Measurements from ENCODE around the gene SERPINI1.

SERPINI1 gene

GRCh38 chr3:167743799-167744198 is 8.3 kb downstream of the SERPINI1 start:
- Mint-ChIP-seq H3K9me3 (no peaks in the 10 kb centered on the region), H3K4me3 (no peak overlapping the region), H3K4me1 (ENCODE audit: low read depth) (peaks cover 3% of the 10 kb centered on the region), H3K27me3 (ENCODE audit: low read depth) (no peaks in the 10 kb centered on the region), H3K36me3 (ENCODE audit: low read depth) (no peaks in the 10 kb centered on the region), H3K27ac (no peak overlapping the region)

DNA sequence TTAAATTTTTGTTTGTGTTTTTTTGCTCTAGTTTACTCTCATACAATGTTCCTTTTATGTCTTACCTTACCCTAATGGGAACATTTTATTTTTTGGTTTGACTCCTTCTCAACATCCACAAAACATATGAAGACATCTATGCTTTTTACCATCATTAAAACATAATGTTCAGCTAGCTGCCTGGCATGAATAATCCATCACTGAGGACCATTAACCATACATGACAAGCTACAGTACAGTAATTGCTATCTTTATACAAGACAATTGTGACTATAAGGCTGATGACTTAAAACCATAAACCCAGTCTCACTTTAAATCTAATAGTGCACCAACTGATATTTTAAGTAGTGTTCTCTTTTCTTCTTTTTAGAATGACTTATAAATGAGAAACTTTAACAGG is 13.7 kb downstream of the SERPINI1 start:
- Mint-ChIP-seq H3K27ac (no peak overlapping the region), H3K4me3 (no peak overlapping the region)

DNA sequence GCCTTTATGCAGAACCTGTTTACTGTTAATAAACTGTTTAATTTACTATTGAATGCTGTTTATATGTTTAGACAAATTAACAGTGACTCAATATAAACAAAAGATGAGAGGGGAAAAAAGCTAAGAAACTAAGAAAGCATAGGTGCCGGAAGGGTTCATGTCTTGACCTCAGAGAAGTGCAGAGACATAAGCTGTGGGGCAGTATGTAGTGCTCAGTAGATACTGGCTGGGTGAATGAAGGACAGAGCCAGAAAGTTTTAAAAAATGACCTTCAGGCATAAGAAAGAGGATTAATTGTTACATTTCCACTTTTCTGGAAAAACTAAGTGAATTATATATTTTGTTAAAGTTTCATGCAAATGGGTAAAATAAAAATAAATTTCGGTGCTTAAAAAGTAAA is 14.2 kb downstream of the SERPINI1 start:
- no peak overlapping the region for H3K27ac Mint-ChIP-seq
- no peaks in the 10 kb centered on the region for H3K36me3 Mint-ChIP-seq (ENCODE audit: low read depth)
- H3K9me3 Mint-ChIP-seq, result no peaks in the 10 kb centered on the region
- H3K4me1 Mint-ChIP-seq (ENCODE audit: low read depth), result peaks cover 6% of the 10 kb centered on the region
- H3K27me3 Mint-ChIP-seq (ENCODE audit: low read depth), result peaks cover under 1% of the 10 kb centered on the region
- no peak overlapping the region for H3K4me3 Mint-ChIP-seq

More for the DNA sequence above, 13.7 kb downstream of the SERPINI1 start:
- Mint-ChIP-seq H3K36me3 (ENCODE audit: low read depth) (no peaks in the 10 kb centered on the region), H3K9me3 (no peaks in the 10 kb centered on the region), H3K4me1 (ENCODE audit: low read depth) (peaks cover 6% of the 10 kb centered on the region), H3K27me3 (ENCODE audit: low read depth) (no peaks in the 10 kb centered on the region)

DNA sequence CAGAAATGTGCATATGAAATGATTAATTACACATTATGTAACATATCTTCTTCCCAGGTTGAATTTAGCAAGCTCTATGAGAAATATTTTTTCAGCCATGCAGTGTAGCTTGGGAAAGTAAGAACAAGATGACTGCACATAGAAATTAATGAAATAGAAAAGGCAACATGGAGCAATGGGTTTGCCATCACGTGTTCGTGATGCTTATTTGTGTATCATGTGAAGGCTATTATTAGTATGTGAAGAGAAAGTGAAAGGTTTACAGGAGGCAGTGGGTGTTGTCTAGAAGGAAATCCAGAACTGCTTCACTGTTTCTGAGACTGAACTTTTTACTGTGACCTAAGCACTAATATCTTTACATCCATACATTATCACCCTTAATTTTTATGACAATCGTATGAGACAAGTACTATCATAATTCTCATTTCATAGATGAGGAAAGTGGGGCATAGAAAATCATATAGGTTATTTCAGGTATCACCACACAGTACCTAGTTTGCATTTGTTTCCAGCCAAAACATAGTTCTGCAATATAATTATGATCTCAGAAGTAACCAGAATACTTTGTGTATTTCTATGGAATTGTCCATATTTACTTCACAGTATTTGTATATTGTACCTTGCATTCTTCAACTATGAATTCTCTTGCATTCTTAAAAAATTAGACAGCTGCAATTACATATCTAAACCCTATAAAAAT is 14.9 kb downstream of the SERPINI1 start:
- no peaks in the 10 kb centered on the region for H3K9me3 Mint-ChIP-seq
- H3K4me3 Mint-ChIP-seq, result no peak overlapping the region
- H3K4me1 Mint-ChIP-seq (ENCODE audit: low read depth), result peaks cover 6% of the 10 kb centered on the region
- H3K27me3 Mint-ChIP-seq (ENCODE audit: low read depth), result peaks cover 3% of the 10 kb centered on the region
- no peaks in the 10 kb centered on the region for H3K36me3 Mint-ChIP-seq (ENCODE audit: low read depth)
- H3K27ac Mint-ChIP-seq, result no peak overlapping the region

- Mint-ChIP-seq H3K36me3 (ENCODE audit: low read depth) (no peaks in the 10 kb centered on the region), H3K27ac (no peak overlapping the region), H3K4me3 (no peak overlapping the region), H3K9me3 (no peaks in the 10 kb centered on the region), H3K4me1 (ENCODE audit: low read depth) (peaks cover 6% of the 10 kb centered on the region), H3K27me3 (ENCODE audit: low read depth) (peaks cover 3% of the 10 kb centered on the region)
Measured at GRCh38 chr3:167754049-167754448, 18.5 kb downstream of the SERPINI1 start.

DNA sequence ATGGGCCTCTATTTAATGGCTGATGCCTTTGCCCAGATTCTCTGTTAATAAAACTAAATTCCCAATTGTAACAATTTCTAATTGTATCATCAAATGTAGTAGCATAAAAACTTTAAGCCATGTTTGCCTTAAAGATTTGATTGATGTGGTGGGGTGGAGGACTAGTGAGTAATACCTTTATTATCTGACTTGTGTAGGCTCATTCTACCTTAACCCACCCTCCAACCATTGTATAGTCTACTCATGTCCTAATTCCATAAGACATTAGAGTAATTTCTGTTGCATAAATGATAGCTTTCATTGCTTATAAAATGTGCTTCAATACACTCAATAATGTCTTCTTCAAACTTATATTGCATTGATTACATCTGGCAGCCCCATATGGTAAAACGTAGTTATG is 25.8 kb downstream of the SERPINI1 start:
- Mint-ChIP-seq H3K4me1 (ENCODE audit: low read depth) (peaks cover 2% of the 10 kb centered on the region), H3K27ac (no peak overlapping the region), H3K4me3 (no peak overlapping the region), H3K27me3 (ENCODE audit: low read depth) (no peaks in the 10 kb centered on the region), H3K9me3 (no peaks in the 10 kb centered on the region), H3K36me3 (ENCODE audit: low read depth) (no peaks in the 10 kb centered on the region)

DNA sequence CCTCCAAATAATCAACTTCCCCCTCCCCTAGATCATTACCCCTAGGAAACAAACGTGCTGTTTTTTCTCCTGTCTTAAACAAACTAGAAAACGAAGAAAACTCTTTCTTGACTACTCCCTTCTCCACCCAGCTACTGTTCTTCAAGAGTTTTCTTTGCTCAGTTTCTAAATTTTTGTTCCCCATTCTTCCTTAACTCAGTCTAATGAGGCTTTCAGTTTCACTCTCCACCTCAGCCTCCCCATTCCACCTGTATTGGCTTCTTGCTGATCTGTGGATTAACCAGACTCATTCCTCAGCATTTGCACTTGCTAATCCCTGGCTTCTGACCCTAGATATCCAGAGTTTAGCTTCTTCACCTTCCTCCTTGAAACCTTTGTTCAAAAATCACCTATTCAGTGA is 26.8 kb downstream of the SERPINI1 start:
- Mint-ChIP-seq H3K4me1 (ENCODE audit: low read depth) (peaks cover 2% of the 10 kb centered on the region), H3K27ac (no peak overlapping the region), H3K27me3 (ENCODE audit: low read depth) (no peaks in the 10 kb centered on the region), H3K4me3 (no peak overlapping the region), H3K36me3 (ENCODE audit: low read depth) (no peaks in the 10 kb centered on the region), H3K9me3 (no peaks in the 10 kb centered on the region)

DNA sequence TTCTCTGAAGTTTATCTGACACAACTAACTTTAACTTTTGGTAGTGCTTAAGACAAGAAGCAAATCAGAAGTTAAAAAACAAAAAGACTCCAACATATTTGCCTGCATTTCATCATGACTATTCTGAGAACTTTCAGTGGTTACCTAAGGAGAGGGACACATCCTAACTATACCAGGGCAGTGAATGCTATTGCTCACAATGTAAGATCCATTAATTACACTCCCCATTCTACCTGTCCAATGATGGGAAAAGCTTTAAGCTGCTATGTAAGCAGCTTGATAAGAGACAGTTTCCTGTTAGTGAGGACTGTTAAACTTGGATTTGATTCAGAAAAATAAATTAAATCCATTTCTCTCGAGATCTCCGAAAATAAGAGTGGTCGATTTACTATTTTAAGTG is 37.5 kb downstream of the SERPINI1 start:
- H3K4me3 Mint-ChIP-seq, result no peak overlapping the region
- no peaks in the 10 kb centered on the region for H3K36me3 Mint-ChIP-seq (ENCODE audit: low read depth)
- H3K9me3 Mint-ChIP-seq, result no peaks in the 10 kb centered on the region
- no peak overlapping the region for H3K27ac Mint-ChIP-seq
- peaks cover 3% of the 10 kb centered on the region for H3K27me3 Mint-ChIP-seq (ENCODE audit: low read depth)
- no peaks in the 10 kb centered on the region for H3K4me1 Mint-ChIP-seq (ENCODE audit: low read depth)

- Mint-ChIP-seq H3K4me3 (no peak overlapping the region), H3K9me3 (no peaks in the 10 kb centered on the region), H3K27me3 (ENCODE audit: low read depth) (peaks cover 3% of the 10 kb centered on the region), H3K27ac (no peak overlapping the region), H3K36me3 (ENCODE audit: low read depth) (no peaks in the 10 kb centered on the region), H3K4me1 (ENCODE audit: low read depth) (no peaks in the 10 kb centered on the region)
Measured at GRCh38 chr3:167773584-167773983, 38.1 kb downstream of the SERPINI1 start.

DNA sequence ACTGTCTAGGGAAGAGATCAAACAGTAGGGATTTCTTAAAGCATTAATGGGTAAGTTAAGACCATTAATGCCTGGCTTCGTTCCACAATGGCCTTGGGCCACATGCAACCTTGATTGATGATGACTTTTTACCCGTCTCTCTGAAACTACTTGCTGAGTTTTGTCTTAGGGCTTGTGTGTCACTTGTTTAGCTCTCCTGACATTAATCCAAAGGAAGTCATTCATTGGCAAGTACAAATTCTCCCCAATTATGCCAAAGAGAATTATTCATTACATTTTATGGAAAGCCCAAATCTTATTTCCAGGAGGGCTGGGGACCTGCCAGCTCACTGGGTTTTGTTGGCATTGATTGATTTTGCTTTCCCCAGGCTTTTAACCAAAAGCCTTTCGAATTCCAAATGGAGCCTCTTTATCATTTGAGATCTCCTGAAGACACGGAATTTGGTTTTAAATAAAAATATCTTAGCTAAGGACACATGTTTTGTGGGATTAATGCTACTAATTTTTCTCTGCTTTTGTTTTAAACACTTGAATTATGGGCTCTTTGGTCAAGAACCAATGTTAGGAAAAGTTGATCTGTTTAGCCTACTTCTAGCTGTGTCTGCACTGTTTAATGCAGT is 40.7 kb downstream of the SERPINI1 start:
- Mint-ChIP-seq H3K4me1 (ENCODE audit: low read depth) (no peaks in the 10 kb centered on the region), H3K9me3 (no peaks in the 10 kb centered on the region), H3K27me3 (ENCODE audit: low read depth) (no peaks in the 10 kb centered on the region), H3K27ac (no peak overlapping the region), H3K36me3 (ENCODE audit: low read depth) (no peaks in the 10 kb centered on the region), H3K4me3 (no peak overlapping the region)

DNA sequence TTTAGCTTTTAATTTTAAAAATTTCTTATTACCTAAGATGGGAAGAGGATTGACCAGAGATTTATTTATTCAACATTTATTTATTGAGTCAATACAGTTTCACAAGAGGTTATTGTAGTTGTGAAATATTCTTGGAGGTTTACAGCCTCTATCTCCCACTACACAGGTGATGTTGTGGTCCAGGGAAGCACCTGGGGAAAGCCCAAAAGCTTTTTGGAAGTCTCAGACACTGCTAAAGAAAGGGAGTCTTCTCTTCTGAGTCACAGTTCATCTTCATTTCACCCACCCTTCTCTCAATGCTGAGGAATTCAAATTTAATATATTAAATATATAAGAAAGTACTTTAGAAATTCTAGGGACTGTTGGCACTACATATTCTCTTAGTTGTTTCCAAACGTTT is 41.8 kb downstream of the SERPINI1 start:
- no peak overlapping the region for H3K4me3 Mint-ChIP-seq
- no peaks in the 10 kb centered on the region for H3K4me1 Mint-ChIP-seq (ENCODE audit: low read depth)
- no peak overlapping the region for H3K27ac Mint-ChIP-seq
- H3K36me3 Mint-ChIP-seq (ENCODE audit: low read depth), result no peaks in the 10 kb centered on the region
- H3K27me3 Mint-ChIP-seq (ENCODE audit: low read depth), result no peaks in the 10 kb centered on the region
- no peaks in the 10 kb centered on the region for H3K9me3 Mint-ChIP-seq

- no peaks in the 10 kb centered on the region for H3K4me1 Mint-ChIP-seq (ENCODE audit: low read depth)
- no peaks in the 10 kb centered on the region for H3K36me3 Mint-ChIP-seq (ENCODE audit: low read depth)
- H3K27me3 Mint-ChIP-seq (ENCODE audit: low read depth), result no peaks in the 10 kb centered on the region
Measured at GRCh38 chr3:167780214-167780883, 44.8 kb downstream of the SERPINI1 start.

GRCh38 chr3:167783781-167784180 is 48.3 kb downstream of the SERPINI1 start:
- Mint-ChIP-seq H3K27me3 (ENCODE audit: low read depth) (no peaks in the 10 kb centered on the region), H3K36me3 (ENCODE audit: low read depth) (no peaks in the 10 kb centered on the region), H3K4me1 (ENCODE audit: low read depth) (no peaks in the 10 kb centered on the region)

More at GRCh38 chr3:167780214-167780883, 44.8 kb downstream of the SERPINI1 start:
- no peak overlapping the region for H3K4me3 Mint-ChIP-seq
- no peaks in the 10 kb centered on the region for H3K9me3 Mint-ChIP-seq
- H3K27ac Mint-ChIP-seq, result no peak overlapping the region

DNA sequence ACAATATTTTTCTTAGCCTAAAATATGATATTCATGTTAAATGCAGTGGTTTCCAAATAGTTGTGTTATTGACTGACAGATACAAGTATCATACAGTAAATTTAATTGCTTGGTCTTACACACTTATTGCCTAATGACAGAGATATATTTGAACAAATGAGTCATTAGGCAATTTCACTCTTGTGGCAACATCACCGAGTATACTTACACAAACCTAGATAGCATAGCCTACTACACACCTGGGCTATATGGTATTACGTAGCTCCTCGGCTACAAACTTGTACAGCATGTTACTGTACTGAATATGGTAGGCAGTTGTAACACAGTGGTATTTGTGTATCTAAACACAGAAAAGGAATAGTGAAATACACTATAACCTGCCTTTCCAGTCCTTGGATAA is 50.3 kb downstream of the SERPINI1 start:
- Mint-ChIP-seq H3K9me3 (no peaks in the 10 kb centered on the region), H3K27ac (no peak overlapping the region), H3K27me3 (ENCODE audit: low read depth) (no peaks in the 10 kb centered on the region), H3K36me3 (ENCODE audit: low read depth) (no peaks in the 10 kb centered on the region), H3K4me3 (no peak overlapping the region), H3K4me1 (ENCODE audit: low read depth) (no peaks in the 10 kb centered on the region)

More at GRCh38 chr3:167783781-167784180, 48.3 kb downstream of the SERPINI1 start:
- H3K4me3 Mint-ChIP-seq, result no peak overlapping the region
- H3K27ac Mint-ChIP-seq, result no peak overlapping the region
- no peaks in the 10 kb centered on the region for H3K9me3 Mint-ChIP-seq

DNA sequence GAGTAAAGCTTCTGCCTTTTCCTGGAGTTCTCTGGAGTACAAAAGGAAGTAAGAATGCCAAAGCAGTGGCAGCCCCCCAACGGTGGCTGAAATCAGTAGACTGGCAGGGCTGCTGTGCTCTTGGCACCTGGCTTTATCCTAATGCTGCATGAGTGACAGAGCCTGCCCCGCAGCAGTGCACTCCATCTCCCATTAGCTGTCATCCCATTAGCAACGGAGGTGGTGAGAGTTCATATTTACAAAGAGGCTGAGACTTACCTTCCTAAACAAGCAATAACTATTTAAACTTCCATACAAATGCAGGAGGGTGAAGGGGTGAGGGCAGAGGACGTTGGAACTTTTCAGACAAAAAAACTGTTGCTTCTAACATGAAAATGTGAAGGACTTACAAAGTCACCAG is 51.9 kb downstream of the SERPINI1 start:
- Mint-ChIP-seq H3K9me3 (no peaks in the 10 kb centered on the region), H3K4me1 (ENCODE audit: low read depth) (no peaks in the 10 kb centered on the region), H3K27me3 (ENCODE audit: low read depth) (no peaks in the 10 kb centered on the region), H3K4me3 (no peak overlapping the region), H3K36me3 (ENCODE audit: low read depth) (no peaks in the 10 kb centered on the region), H3K27ac (no peak overlapping the region)

Measured in T-helper 1 cell treated with Interleukin-12 subunit alpha and Interleukin-12 subunit beta and Interleukin-4 antibody, amounts not matched to agents 30 μg/mL and 1 μg/mL, for 36 hours (primary cell).